Measurements from ENCODE around the gene PTGIS.

Gene PTGIS

GRCh38 chr20:49560646-49561045, 7.3 kb downstream of the PTGIS start:
- Histone ChIP-seq H2AFZ (ENCODE audit: low read depth, low read length) (no peak overlapping the region), H3K36me3 (ENCODE audit: insufficient read depth, low read length) (no peaks in the 10 kb centered on the region), H3K9me3 (ENCODE audit: insufficient read depth, low read length, severe bottlenecking) (peaks cover 7% of the 10 kb centered on the region), H3K27me3 (ENCODE audit: insufficient read depth, low read length, poor library complexity) (peaks cover 3% of the 10 kb centered on the region), H3K27ac (ENCODE audit: low read length) (no peak overlapping the region), H3K79me2 (ENCODE audit: insufficient read depth, low read length) (no peaks in the 10 kb centered on the region), H3K4me3 (ENCODE audit: low read depth in 1 of 2, low read length in 2 of 2) (no peak overlapping the region), H3K9ac (ENCODE audit: low read depth, low read length) (no peak overlapping the region), H3K4me1 (ENCODE audit: insufficient read depth, low read length) (no peaks in the 10 kb centered on the region), H3K4me2 (ENCODE audit: insufficient read depth, low read length) (no peak overlapping the region), H4K20me1 (ENCODE audit: insufficient read depth, low read length) (no peaks in the 10 kb centered on the region)
- TF ChIP-seq CTCF (IDR thresholded peaks at IDR 0.05; ENCODE audit: borderline replicate concordance, extremely low read depth, low read length, poor library complexity, severe bottlenecking), result no peak
- no peak for TF ChIP-seq EZH2 (IDR thresholded peaks at IDR 0.05; ENCODE audit: borderline replicate concordance, low read depth, low read length, severe bottlenecking)
- DNase-seq (no peak), ATAC-seq (ENCODE audit: insufficient read depth, low read depth) (no peak)

GRCh38 chr20:49560186-49560585, 7.8 kb downstream of the PTGIS start:
- ATAC-seq (ENCODE audit: insufficient read depth, low read depth), result no peak
- no peaks in the 10 kb centered on the region for H3K36me3 ChIP-seq (ENCODE audit: insufficient read depth, low read length)

GRCh38 chr20:49559411-49560081, 8.4 kb downstream of the PTGIS start:
- no peak overlapping the region for H3K4me2 ChIP-seq (ENCODE audit: insufficient read depth, low read length)
- H3K36me3 ChIP-seq (ENCODE audit: insufficient read depth, low read length), result no peaks in the 10 kb centered on the region
- H3K4me3 ChIP-seq (ENCODE audit: low read depth in 1 of 2, low read length in 2 of 2), result no peak overlapping the region
- H2AFZ ChIP-seq (ENCODE audit: low read depth, low read length), result no peak overlapping the region
- H4K20me1 ChIP-seq (ENCODE audit: insufficient read depth, low read length), result no peaks in the 10 kb centered on the region
- H3K79me2 ChIP-seq (ENCODE audit: insufficient read depth, low read length), result no peaks in the 10 kb centered on the region
- no peak overlapping the region for H3K9ac ChIP-seq (ENCODE audit: low read depth, low read length)
- ATAC-seq (ENCODE audit: insufficient read depth, low read depth) (no peak), DNase-seq (no peak)
- peaks cover 3% of the 10 kb centered on the region for H3K27me3 ChIP-seq (ENCODE audit: insufficient read depth, low read length, poor library complexity)
- no peak overlapping the region for H3K27ac ChIP-seq (ENCODE audit: low read length)
- peaks cover 10% of the 10 kb centered on the region for H3K9me3 ChIP-seq (ENCODE audit: insufficient read depth, low read length, severe bottlenecking)
- no peaks in the 10 kb centered on the region for H3K4me1 ChIP-seq (ENCODE audit: insufficient read depth, low read length)
- TF ChIP-seq EZH2 (IDR thresholded peaks at IDR 0.05; ENCODE audit: borderline replicate concordance, low read depth, low read length, severe bottlenecking) (no peak), CTCF (IDR thresholded peaks at IDR 0.05; ENCODE audit: borderline replicate concordance, extremely low read depth, low read length, poor library complexity, severe bottlenecking) (no peak)

More at GRCh38 chr20:49560186-49560585, 7.8 kb downstream of the PTGIS start:
- peaks cover 10% of the 10 kb centered on the region for H3K9me3 ChIP-seq (ENCODE audit: insufficient read depth, low read length, severe bottlenecking)
- H3K9ac ChIP-seq (ENCODE audit: low read depth, low read length), result no peak overlapping the region
- no peak overlapping the region for H3K4me3 ChIP-seq (ENCODE audit: low read depth in 1 of 2, low read length in 2 of 2)
- no peaks in the 10 kb centered on the region for H3K79me2 ChIP-seq (ENCODE audit: insufficient read depth, low read length)
- no peak overlapping the region for H3K4me2 ChIP-seq (ENCODE audit: insufficient read depth, low read length)
- no peak for TF ChIP-seq EZH2 (IDR thresholded peaks at IDR 0.05; ENCODE audit: borderline replicate concordance, low read depth, low read length, severe bottlenecking)
- no peak for TF ChIP-seq CTCF (IDR thresholded peaks at IDR 0.05; ENCODE audit: borderline replicate concordance, extremely low read depth, low read length, poor library complexity, severe bottlenecking)
- no peaks in the 10 kb centered on the region for H4K20me1 ChIP-seq (ENCODE audit: insufficient read depth, low read length)
- H3K4me1 ChIP-seq (ENCODE audit: insufficient read depth, low read length), result no peaks in the 10 kb centered on the region
- no peak for DNase-seq
- H3K27me3 ChIP-seq (ENCODE audit: insufficient read depth, low read length, poor library complexity), result peaks cover 3% of the 10 kb centered on the region
- no peak overlapping the region for H2AFZ ChIP-seq (ENCODE audit: low read depth, low read length)
- H3K27ac ChIP-seq (ENCODE audit: low read length), result no peak overlapping the region

All from DND-41 (cell line).